Colon (tissue), 2 donors: Measurements from ENCODE around the gene S100A13.
"Not testable (repeated sequence)": the region's sequence is repeated elsewhere in the genome, so short reads cannot be mapped to it uniquely, and the experiment has no call there.

Experiments
- FAIRE-seq: peaks from 2 replicates; lab custom pipeline; 2012; peaks lifted over from hg19 to GRCh38; lab: Jason Lieb, UNC
- donor health status: control.
- donor health status: control.

Gene S100A13

GRCh38 chr1:153602749-153603148 lies 24.6 kb downstream of the S100A13 start:
- FAIRE-seq: no peak

- no peak for FAIRE-seq
These were observed 27.5 kb downstream of the S100A13 start for GRCh38 chr1:153599847-153600246.

- FAIRE-seq: no peak
These were observed 28.8 kb downstream of the S100A13 start for GRCh38 chr1:153598309-153599172.

DNA sequence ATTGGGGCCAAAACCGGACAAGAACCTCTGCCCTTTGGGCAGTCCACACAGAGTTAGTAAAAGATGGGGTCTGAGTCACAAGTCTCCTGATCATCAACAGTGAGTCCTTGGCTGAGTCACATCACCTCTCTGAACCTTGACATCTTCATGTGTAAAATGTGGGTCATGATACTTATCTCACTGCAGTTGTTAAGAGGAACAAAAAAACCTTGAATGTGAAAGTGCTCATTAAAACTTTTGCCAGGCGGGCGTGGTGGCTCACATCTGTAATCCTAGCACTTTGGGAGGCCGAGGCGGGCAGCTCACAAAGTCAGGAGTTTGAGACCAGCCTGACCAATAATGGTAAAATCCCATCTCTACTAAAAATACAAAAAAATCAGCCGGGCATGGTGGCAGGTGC lies 30.1 kb downstream of the S100A13 start:
- FAIRE-seq: no peak

DNA sequence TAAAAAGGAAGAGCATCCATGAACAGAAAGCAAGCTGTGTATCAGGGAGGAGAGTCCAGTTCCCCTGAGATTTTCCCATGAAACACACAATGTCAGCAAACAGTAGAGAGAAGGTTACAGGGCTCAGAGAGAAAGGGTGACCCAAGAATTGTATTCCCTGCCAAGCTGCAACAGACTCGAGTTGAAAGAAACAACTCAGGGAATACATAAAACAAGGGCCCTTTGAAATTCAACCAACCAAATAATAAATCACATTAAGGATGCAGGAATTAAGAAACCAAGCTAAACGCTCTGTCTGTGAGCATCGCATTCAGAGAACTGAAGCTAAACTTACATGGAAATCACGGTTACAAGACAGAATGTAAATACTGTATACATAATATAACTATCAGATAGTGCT lies 34.6 kb downstream of the S100A13 start:
- no peak for FAIRE-seq

DNA sequence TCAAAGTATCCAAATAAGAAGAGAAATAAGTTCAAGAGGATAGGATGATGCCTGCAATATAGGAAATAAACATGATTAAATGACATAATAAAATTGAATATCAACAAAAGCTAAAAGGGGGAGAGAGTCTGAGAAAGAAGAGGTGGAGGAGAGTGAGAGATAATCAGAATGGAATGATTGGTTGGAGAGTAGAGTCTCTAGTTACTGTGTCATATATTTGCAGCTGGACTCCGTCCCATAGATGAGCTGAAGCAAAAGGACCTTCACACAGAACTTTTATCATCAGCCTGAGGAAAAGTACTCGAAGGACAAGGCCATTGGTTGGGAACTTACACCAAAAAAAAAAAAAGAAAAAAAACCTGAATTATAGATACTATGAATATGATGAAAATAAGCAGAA lies 38.8 kb downstream of the S100A13 start:
- no peak for FAIRE-seq

DNA sequence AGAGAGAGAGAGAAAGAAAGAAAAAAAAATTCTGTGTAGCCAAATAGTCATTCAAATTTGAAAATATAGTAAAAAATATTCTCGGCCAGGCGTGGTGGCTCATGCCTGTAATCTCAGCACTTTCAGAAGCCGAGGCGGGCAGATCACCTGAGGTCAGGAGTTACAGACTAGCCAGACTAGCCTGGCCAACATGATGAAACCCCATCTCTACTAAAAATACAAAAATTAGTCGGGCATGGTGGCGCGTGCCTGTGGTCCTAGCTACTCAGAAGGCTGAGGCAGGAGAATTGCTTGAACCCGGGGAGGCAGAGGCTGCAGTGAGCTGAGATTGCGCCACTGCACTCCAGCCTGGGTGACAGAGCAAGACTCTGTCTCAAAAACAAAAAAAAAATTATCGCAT lies 39.3 kb downstream of the S100A13 start:
- not testable (repeated sequence) for FAIRE-seq

- FAIRE-seq: no peak
These were observed 40.0 kb downstream of the S100A13 start for GRCh38 chr1:153587314-153587713.

GRCh38 chr1:153586347-153586746 lies 41.0 kb downstream of the S100A13 start:
- no peak for FAIRE-seq

DNA sequence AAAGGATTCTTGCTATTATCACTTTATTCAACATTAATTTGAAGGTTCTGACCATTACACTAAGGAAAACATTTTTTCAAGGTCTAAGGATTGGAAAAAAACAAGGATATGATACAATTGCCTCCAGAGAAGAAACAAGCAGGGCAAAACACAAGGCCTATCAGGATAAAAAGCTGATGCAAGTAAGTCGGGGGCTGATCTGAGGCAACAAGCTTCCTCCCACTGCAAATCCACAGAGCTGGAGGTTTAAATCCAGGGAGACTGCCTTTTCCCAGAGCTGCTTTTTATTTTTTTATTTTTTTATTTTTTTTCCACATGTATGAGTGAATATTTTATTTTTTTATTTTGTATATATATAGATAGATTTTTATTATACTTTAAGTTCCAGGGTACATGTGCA lies 42.3 kb downstream of the S100A13 start:
- FAIRE-seq: no peak

DNA sequence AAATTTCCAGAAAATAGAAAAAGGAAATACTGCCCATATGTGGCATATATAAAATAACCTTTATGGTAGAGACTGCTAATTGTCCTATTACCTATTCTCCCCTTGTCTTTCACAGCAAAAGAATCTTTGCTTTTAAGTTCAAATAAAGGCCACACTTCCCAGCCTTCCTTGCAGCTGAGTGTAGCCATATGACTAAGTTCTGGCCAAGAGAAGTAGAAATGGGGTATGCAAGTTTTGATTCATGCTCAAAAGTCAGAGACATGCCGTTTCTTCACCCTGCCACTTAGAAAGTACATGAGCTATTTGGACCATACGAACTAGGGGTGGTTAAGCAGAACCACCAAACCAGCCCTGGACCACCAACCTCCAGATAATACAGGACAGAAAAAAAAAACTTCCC lies 43.3 kb downstream of the S100A13 start:
- no peak for FAIRE-seq

DNA sequence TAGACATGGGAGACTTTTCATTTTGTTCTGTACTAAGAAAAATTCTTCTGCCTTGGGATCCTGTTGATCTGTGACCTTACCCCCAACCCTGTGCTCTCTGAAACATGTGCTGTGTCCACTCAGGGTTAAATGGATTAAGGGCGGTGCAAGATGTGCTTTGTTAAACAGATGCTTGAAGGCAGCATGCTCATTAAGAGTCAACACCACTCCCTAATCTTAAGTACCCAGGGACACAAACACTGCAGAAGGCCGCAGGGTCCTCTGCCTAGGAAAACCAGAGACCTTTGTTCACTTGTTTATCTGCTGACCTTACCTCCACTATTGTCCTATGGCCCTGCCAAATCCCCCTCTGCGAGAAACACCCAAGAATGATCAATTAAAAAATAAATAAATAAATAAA lies 43.8 kb downstream of the S100A13 start:
- FAIRE-seq: not testable (repeated sequence)

- FAIRE-seq: not testable (repeated sequence)
These were observed 44.5 kb downstream of the S100A13 start for GRCh38 chr1:153582836-153583235.

GRCh38 chr1:153578936-153579335 lies 48.4 kb downstream of the S100A13 start:
- no peak for FAIRE-seq

- FAIRE-seq: no peak
These were observed 48.8 kb downstream of the S100A13 start for GRCh38 chr1:153578490-153578889.

GRCh38 chr1:153577624-153578051 lies 49.7 kb downstream of the S100A13 start:
- FAIRE-seq: no peak

- FAIRE-seq: no peak
These were observed 50.2 kb downstream of the S100A13 start for GRCh38 chr1:153577138-153577537.

DNA sequence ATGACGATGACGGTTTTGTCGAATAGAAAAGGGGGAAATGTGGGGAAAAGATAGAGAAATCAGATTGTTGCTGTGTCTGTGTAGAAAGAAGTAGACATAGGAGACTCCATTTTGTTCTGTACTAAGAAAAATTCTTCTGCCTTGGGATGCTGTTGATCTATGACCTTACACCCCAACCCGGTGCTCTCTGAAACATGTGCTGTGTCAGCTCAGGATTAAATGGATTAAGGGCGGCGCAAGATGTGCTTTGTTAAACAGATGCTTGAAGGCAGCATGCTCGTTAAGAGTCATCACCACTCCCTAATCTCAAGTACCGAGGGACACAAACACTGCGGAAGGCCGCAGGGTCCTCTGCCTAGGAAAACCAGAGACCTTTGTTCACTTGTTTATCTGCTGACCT lies 51.8 kb downstream of the S100A13 start:
- FAIRE-seq: not testable (repeated sequence)

DNA sequence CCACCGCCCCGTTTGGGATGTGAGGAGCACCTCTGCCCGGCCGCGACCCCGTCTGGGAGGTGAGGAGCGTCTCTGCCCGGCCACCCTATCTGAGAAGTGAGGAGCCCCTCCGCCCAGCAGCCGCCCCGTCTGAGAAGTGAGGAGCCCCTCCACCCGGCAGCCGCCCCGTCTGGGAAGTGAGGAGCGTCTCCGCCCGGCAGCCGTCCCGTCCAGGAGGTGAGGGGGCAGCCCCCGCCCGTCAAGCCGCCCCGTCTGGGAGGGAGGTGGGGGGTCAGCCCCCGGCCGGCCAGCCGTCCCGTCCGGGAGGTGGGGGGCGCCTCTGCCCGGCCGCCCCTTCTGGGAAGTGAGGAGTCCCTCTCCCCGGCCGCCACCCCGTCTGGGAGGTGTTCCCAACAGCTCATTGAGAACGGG lies 52.2 kb downstream of the S100A13 start:
- FAIRE-seq: not testable (repeated sequence)

- no peak for FAIRE-seq
These were observed 54.0 kb downstream of the S100A13 start for GRCh38 chr1:153573351-153573750.

DNA sequence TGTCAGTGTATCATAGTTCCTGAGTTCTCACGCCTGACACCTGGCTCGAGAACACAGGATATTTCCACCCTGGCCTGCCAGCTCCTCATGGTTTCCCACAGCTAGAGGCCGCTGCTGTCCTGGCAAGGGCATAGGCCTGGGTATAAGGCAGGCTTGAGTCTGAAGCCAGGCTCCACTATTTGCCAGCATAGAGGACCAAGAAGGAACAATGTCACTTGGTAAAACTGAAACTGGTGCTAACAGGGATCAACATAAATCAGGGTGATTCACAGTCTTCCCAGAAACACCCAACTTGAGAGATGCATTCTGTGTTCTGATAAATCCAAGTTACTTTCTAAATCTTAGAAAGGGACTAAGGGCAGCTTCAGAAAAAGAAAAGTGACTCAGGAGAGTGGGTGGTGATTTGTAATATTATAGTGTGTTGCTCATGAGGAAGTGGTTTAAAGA lies 54.7 kb downstream of the S100A13 start:
- no peak for FAIRE-seq

GRCh38 chr1:153571706-153572105 lies 55.6 kb downstream of the S100A13 start:
- no peak for FAIRE-seq

DNA sequence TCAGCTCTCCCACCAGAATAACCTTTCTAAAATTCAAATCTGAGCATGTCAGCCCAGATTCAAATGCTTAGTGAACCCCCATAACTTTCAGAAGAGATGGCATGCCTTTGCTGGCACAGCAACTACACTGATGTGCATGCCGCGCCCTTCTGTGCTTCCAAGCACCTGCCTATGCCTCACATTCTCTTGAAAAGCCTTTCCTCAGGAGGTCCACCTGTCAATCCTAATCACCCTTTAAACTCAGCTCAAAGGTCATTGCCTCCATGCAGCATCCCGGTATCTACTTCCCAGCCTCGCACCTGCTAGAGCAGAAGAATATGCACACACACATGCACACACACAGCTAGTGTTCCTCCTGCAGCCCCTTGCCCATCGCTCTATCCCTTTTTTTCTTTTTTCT lies 56.4 kb downstream of the S100A13 start:
- no peak for FAIRE-seq

DNA sequence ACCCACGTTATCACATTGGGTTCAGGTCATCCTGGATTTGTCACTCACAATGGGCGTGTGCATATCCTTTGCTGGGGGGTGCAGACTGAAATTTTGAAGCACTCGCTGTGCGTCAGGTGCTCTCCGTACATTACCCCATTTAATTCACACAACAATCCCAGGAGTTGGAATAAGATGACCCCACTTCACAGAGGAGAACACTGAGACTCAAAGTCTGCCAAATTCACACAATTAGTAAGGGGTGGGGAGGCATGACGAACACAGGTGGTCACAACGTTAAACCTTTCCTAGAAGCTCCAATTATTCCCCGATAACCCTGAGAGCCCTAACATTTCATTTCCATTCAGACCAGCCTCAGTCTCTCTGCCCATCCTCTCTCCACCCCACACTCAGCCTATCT lies 57.8 kb downstream of the S100A13 start:
- FAIRE-seq: no peak
